ENCODE data around the gene SPTBN5. TPM values are rescaled to one million over a fixed set of nuclear protein-coding genes. Genes with fewer than 3 reads are reported as not detected.

Gene SPTBN5
- polyA plus RNA-seq, 1 donor: 1.7 TPM

GRCh38 chr15:41885321-41885720, 8.5 kb downstream of the SPTBN5 start:
- H3K9me3 ChIP-seq (ENCODE audit: control insufficient read depth, low read depth, low read length): peaks cover 3% of the 10 kb centered on the region
- H3K4me3 ChIP-seq (ENCODE audit: low read length): no peak overlapping the region
- DNase-seq: no peak
- no peaks in the 10 kb centered on the region for H3K36me3 ChIP-seq (ENCODE audit: control insufficient read depth, insufficient read depth, low read length)
- peaks cover 14% of the 10 kb centered on the region for H3K27me3 ChIP-seq (ENCODE audit: control insufficient read depth, insufficient read depth, low read length)
- no peak overlapping the region for H3K27ac ChIP-seq (ENCODE audit: low read length)
- peaks cover 10% of the 10 kb centered on the region for H3K4me1 ChIP-seq (ENCODE audit: control insufficient read depth, insufficient read depth, low read length)

DNA sequence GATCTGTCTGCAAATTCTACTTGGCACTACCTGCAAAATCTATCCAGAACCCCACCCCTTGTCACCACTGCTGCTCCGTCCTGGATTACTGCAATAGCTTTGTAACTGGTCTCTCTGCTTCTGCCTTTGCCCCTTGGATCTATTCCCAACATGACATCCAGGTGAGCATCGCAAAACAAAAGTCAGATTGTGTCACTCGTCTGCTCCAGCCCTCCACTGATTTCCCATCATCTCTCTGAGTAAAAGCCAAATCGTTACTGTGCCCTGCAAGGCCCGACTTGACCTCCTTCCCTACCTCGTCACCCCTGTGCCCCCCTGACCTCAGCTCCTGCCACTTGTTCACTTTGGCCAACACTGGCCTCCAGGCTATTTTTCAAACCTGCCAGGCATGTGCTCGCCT, 9.4 kb downstream of the SPTBN5 start:
- H3K9me3 ChIP-seq (ENCODE audit: control insufficient read depth, low read depth, low read length): peaks cover 3% of the 10 kb centered on the region
- no peak for DNase-seq
- H3K36me3 ChIP-seq (ENCODE audit: control insufficient read depth, insufficient read depth, low read length): no peaks in the 10 kb centered on the region
- 100% methylated on average over 1 of the region's 7 CpGs for WGBS (ENCODE audit: insufficient coverage, low lambda C conversion rate)
- H3K27me3 ChIP-seq (ENCODE audit: control insufficient read depth, insufficient read depth, low read length): peaks cover 14% of the 10 kb centered on the region
- H3K27ac ChIP-seq (ENCODE audit: low read length): no peak overlapping the region
- H3K4me3 ChIP-seq (ENCODE audit: low read length): no peak overlapping the region
- peaks cover 10% of the 10 kb centered on the region for H3K4me1 ChIP-seq (ENCODE audit: control insufficient read depth, insufficient read depth, low read length)

- H3K4me3 ChIP-seq (ENCODE audit: low read length): no peak overlapping the region
- no CpG with 5 or more reads among the region's 2 CpGs for WGBS (ENCODE audit: insufficient coverage, low lambda C conversion rate)
- DNase-seq: no peak
- H3K27ac ChIP-seq (ENCODE audit: low read length): no peak overlapping the region
- peaks cover 3% of the 10 kb centered on the region for H3K9me3 ChIP-seq (ENCODE audit: control insufficient read depth, low read depth, low read length)
- peaks cover 14% of the 10 kb centered on the region for H3K27me3 ChIP-seq (ENCODE audit: control insufficient read depth, insufficient read depth, low read length)
- peaks cover 10% of the 10 kb centered on the region for H3K4me1 ChIP-seq (ENCODE audit: control insufficient read depth, insufficient read depth, low read length)
- no peaks in the 10 kb centered on the region for H3K36me3 ChIP-seq (ENCODE audit: control insufficient read depth, insufficient read depth, low read length)
These were observed 10.4 kb downstream of the SPTBN5 start for GRCh38 chr15:41883484-41883825.

DNA sequence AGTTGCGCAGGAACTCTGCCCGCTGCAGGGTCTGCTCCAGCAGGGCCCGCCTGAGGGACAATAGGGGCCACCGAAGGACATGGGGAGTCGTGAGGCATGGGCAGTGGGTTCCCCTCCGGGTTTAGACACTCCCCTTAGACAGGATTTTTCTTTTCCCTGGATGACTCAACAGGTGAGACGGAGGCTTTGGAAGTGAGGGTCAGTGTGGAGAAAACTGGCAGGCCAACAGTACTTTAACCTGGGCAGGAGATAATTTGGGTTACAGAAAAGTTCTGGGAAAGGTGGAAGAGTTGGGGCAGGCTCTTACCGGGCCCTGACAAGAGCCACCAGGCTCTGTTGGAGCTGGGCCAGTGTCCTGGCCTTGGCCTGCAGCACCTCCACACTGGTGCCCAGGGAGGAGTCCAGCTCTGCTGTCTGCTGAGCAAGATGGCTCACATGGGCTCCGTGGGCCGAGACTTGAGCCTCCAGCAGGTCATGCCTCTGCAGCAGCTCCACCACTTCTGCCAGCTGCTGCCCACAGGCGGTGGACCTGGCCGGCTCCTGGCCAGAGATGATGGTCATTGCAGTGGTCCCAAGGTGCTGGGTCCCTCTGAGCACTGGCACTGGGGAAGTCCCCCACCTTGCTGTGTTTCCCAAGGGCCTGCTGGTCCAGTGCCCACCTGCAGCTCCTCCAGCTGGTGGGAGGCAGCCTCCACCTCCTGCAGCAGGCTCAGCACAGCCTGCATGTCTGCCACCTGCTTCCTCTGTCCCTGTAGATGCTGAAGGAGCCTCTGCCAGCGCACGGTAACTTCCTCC, 11.0 kb downstream of the SPTBN5 start:
- Histone ChIP-seq H3K9me3 (ENCODE audit: control insufficient read depth, low read depth, low read length) (peaks cover 3% of the 10 kb centered on the region), H3K4me1 (ENCODE audit: control insufficient read depth, insufficient read depth, low read length) (peaks cover 10% of the 10 kb centered on the region), H3K4me3 (ENCODE audit: low read length) (no peak overlapping the region), H3K27me3 (ENCODE audit: control insufficient read depth, insufficient read depth, low read length) (peaks cover 14% of the 10 kb centered on the region), H3K36me3 (ENCODE audit: control insufficient read depth, insufficient read depth, low read length) (no peaks in the 10 kb centered on the region), H3K27ac (ENCODE audit: low read length) (no peak overlapping the region)
- no CpG with 5 or more reads among the region's 14 CpGs for WGBS (ENCODE audit: insufficient coverage, low lambda C conversion rate)
- no peak for DNase-seq

DNA sequence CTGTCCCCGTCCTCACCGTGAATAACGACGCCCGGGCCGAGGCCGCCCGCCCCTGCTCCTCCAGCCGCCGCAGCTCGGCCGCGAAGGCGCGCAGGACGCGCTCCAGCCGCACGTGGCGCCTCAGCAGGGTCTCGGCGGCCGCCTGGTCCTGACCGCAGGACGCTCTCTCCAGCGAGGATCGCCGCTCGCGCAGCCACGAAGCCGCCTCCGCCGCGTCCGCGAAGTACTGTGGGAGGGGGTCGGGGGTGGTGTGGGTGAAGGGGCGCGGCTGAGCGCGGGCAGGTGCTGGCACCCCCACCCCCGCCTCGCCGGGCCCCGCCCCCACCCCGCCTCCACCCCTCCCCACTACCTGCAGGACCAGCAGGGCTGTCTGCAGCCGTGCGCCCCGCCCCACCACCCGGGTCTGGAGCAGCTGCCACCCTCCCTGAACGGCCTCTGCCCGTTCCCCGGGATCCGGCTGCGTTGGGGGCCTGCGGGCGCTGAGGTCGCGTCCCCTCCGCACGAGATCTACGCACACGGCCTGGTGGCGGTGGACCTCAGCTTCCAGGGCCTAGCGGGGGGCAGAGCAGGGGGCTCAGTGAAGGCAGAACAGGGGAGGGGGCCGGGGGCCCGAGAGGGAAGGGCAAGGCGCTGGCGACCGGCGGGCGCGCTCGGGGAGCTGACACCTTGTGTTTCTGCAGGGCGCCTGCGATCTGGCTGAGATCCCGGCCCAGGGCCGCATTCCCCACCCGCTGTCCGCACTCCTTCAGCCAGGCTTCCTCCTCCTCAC, 11.7 kb downstream of the SPTBN5 start:
- DNase-seq: peak in 1 of 2 donors; percentile 43
- H3K36me3 ChIP-seq (ENCODE audit: control insufficient read depth, insufficient read depth, low read length): no peaks in the 10 kb centered on the region
- peaks cover 14% of the 10 kb centered on the region for H3K27me3 ChIP-seq (ENCODE audit: control insufficient read depth, insufficient read depth, low read length)
- peaks cover 3% of the 10 kb centered on the region for H3K9me3 ChIP-seq (ENCODE audit: control insufficient read depth, low read depth, low read length)
- no peak overlapping the region for H3K27ac ChIP-seq (ENCODE audit: low read length)
- peaks cover 10% of the 10 kb centered on the region for H3K4me1 ChIP-seq (ENCODE audit: control insufficient read depth, insufficient read depth, low read length)
- H3K4me3 ChIP-seq (ENCODE audit: low read length): peak overlapping the region; percentile 24
- WGBS (ENCODE audit: insufficient coverage, low lambda C conversion rate): no CpG with 5 or more reads among the region's 81 CpGs

DNA sequence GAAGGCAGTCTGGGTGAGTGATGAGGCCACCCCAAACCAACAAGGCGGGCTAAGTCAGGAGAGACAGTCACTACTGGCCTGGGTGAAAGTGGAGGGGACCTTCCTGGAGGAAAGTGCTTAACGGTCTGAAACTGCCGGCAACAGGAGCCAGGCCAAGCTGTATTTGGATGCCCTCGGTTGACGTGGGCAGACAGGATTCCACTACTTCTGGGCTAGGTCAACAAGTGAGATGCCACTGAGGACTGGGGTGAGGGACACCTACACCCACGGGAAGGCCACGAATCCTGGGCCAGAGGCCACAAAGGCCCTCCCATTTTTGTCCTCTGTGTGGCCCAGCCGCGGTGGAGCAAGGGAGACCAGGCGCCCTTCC, 12.3 kb downstream of the SPTBN5 start:
- Histone ChIP-seq H3K4me1 (ENCODE audit: control insufficient read depth, insufficient read depth, low read length) (peaks cover 10% of the 10 kb centered on the region), H3K9me3 (ENCODE audit: control insufficient read depth, low read depth, low read length) (peaks cover 3% of the 10 kb centered on the region), H3K4me3 (ENCODE audit: low read length) (no peak overlapping the region), H3K36me3 (ENCODE audit: control insufficient read depth, insufficient read depth, low read length) (no peaks in the 10 kb centered on the region), H3K27ac (ENCODE audit: low read length) (no peak overlapping the region), H3K27me3 (ENCODE audit: control insufficient read depth, insufficient read depth, low read length) (peaks cover 14% of the 10 kb centered on the region)
- DNase-seq: no peak
- no CpG with 5 or more reads among the region's 10 CpGs for WGBS (ENCODE audit: insufficient coverage, low lambda C conversion rate)

DNA sequence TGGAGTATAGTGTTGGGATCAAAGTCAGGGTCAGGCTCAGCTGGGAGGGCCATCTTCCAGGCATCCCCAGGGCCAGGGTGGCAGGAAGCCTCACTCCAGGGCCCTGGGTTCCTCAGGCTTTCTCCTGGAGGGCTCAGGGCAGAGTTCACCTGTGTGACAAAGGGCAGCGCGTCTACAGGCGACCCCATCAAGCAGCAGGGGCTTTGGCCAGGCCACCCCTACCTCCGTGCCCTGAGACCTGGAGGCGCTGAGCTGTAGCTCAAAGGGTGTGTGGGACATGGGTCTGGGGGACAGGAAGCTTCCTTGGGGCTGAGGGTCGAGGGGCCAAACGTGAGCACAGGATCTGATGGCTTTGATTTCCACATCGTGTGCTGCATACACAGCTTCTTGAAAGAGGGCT, 12.8 kb downstream of the SPTBN5 start:
- Histone ChIP-seq H3K9me3 (ENCODE audit: control insufficient read depth, low read depth, low read length) (peaks cover 3% of the 10 kb centered on the region), H3K4me1 (ENCODE audit: control insufficient read depth, insufficient read depth, low read length) (peaks cover 10% of the 10 kb centered on the region), H3K27ac (ENCODE audit: low read length) (no peak overlapping the region), H3K27me3 (ENCODE audit: control insufficient read depth, insufficient read depth, low read length) (peaks cover 14% of the 10 kb centered on the region), H3K36me3 (ENCODE audit: control insufficient read depth, insufficient read depth, low read length) (no peaks in the 10 kb centered on the region), H3K4me3 (ENCODE audit: low read length) (no peak overlapping the region)
- no CpG with 5 or more reads among the region's 8 CpGs for WGBS (ENCODE audit: insufficient coverage, low lambda C conversion rate)
- no peak for DNase-seq

- no CpG with 5 or more reads among the region's 10 CpGs for WGBS (ENCODE audit: insufficient coverage, low lambda C conversion rate)
- Histone ChIP-seq H3K4me3 (ENCODE audit: low read length) (no peak overlapping the region), H3K27ac (ENCODE audit: low read length) (no peak overlapping the region), H3K27me3 (ENCODE audit: control insufficient read depth, insufficient read depth, low read length) (peaks cover 14% of the 10 kb centered on the region), H3K9me3 (ENCODE audit: control insufficient read depth, low read depth, low read length) (peaks cover 3% of the 10 kb centered on the region), H3K4me1 (ENCODE audit: control insufficient read depth, insufficient read depth, low read length) (peaks cover 10% of the 10 kb centered on the region), H3K36me3 (ENCODE audit: control insufficient read depth, insufficient read depth, low read length) (no peaks in the 10 kb centered on the region)
- DNase-seq: no peak
These were observed 13.5 kb downstream of the SPTBN5 start for GRCh38 chr15:41880156-41880877.

DNA sequence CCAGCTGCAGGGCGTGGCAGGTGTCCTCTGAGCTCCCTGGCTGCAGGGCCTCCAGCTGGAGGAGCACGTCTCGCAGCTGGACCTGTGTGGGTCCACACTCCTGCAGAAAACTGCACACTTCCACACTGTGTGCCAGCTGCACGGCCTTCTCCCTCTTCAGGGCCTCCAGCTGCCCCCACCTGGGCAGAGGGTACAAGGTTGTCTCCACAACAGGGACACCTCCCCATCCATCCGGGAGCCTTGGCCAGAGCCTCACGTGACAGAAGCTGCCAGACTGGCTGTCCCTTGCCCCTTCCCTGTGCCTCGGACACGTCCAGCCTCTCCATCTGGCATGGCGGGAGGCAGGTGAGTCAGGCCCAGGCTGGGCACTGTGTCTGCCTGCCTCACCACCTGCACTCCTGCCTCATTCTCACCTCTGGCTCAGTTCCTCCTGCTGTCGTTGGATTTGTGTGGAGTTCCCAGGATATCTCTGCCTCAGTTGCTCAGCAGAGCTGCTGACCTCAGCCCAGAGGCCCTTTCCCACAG, 14.5 kb downstream of the SPTBN5 start:
- peaks cover 3% of the 10 kb centered on the region for H3K9me3 ChIP-seq (ENCODE audit: control insufficient read depth, low read depth, low read length)
- no peak for DNase-seq
- H3K4me1 ChIP-seq (ENCODE audit: control insufficient read depth, insufficient read depth, low read length): peaks cover 10% of the 10 kb centered on the region
- WGBS (ENCODE audit: insufficient coverage, low lambda C conversion rate): no CpG with 5 or more reads among the region's 10 CpGs
- H3K36me3 ChIP-seq (ENCODE audit: control insufficient read depth, insufficient read depth, low read length): no peaks in the 10 kb centered on the region
- H3K4me3 ChIP-seq (ENCODE audit: low read length): no peak overlapping the region
- H3K27ac ChIP-seq (ENCODE audit: low read length): no peak overlapping the region
- peaks cover 14% of the 10 kb centered on the region for H3K27me3 ChIP-seq (ENCODE audit: control insufficient read depth, insufficient read depth, low read length)

DNA sequence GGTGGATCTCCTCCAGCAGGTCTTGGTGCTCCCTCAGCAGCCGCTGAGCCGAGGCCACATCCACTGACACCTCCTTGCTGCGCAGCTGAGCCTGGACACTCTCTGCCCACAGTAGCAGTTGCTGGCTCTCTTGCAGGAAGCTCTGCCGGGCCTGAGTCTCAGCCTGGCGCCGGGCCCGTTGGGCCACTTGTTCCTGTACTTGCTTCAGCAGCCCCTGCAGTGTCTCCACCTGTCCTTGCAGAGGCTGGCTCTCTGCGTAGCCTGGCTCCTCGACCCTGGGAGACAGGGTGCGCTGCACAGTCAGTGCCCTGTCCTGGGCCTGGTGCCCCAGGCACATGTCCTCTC, 15.5 kb downstream of the SPTBN5 start:
- DNase-seq: no peak
- Histone ChIP-seq H3K9me3 (ENCODE audit: control insufficient read depth, low read depth, low read length) (peaks cover 3% of the 10 kb centered on the region), H3K27me3 (ENCODE audit: control insufficient read depth, insufficient read depth, low read length) (peaks cover 14% of the 10 kb centered on the region), H3K27ac (ENCODE audit: low read length) (no peak overlapping the region), H3K36me3 (ENCODE audit: control insufficient read depth, insufficient read depth, low read length) (no peaks in the 10 kb centered on the region), H3K4me3 (ENCODE audit: low read length) (no peak overlapping the region), H3K4me1 (ENCODE audit: control insufficient read depth, insufficient read depth, low read length) (peaks cover 10% of the 10 kb centered on the region)
- no CpG with 5 or more reads among the region's 10 CpGs for WGBS (ENCODE audit: insufficient coverage, low lambda C conversion rate)
